HL-60/S4 (cell line): ENCODE data around the gene NSUN6.
"Not testable (repeated sequence)": the region's sequence is repeated elsewhere in the genome, so short reads cannot be mapped to it uniquely, and the experiment has no call there.

Experiments used
- in situ Hi-C: fragments of 300-500 bp; cut with MboI; formaldehyde crosslinking; loops from 2 replicates; pipeline ENCODE4 v1.14.3; 2022; ENCODE audit warnings: low sequenced_read_pairs

The NSUN6 gene

GRCh38 chr10:18659819-18660535, 8.6 kb upstream of the NSUN6 start:
- in situ Hi-C loops, result no loop called here

GRCh38 chr10:18659125-18659818, 7.9 kb upstream of the NSUN6 start, which contains the start of gene ARL5B:
ARL5B (plus strand) TSS chr10:18659431; CDS start chr10:18659638, 207 bp downstream.
- in situ Hi-C loops, result no loop called here

GRCh38 chr10:18658271-18659124, 7.1 kb upstream of the NSUN6 start:
- in situ Hi-C loops, result no loop called here

GRCh38 chr10:18656724-18657123, 5.3 kb upstream of the NSUN6 start:
- in situ Hi-C loops, result no loop called here

GRCh38 chr10:18653112-18653511, 1.7 kb upstream of the NSUN6 start:
- in situ Hi-C loops, result no loop called here

GRCh38 chr10:18650404-18650997, 886 bp downstream of the NSUN6 start:
- in situ Hi-C loops, result no loop called here

- in situ Hi-C loops, result no loop called here
Measured at GRCh38 chr10:18649364-18649959, 1.9 kb downstream of the NSUN6 start.

- in situ Hi-C loops, result no loop called here
Measured at GRCh38 chr10:18647945-18648344, 3.4 kb downstream of the NSUN6 start.

GRCh38 chr10:18647151-18647550, 4.2 kb downstream of the NSUN6 start:
- in situ Hi-C loops, result no loop called here

- in situ Hi-C loops, result not testable (repeated sequence)
Measured at GRCh38 chr10:18639719-18640118, 11.7 kb downstream of the NSUN6 start.

GRCh38 chr10:18637400-18637799, 14.0 kb downstream of the NSUN6 start:
- in situ Hi-C loops, result not testable (repeated sequence)

- in situ Hi-C loops, result no loop called here
Measured at GRCh38 chr10:18635995-18636394, 15.4 kb downstream of the NSUN6 start.

GRCh38 chr10:18632500-18632899, 18.9 kb downstream of the NSUN6 start:
- in situ Hi-C loops, result not testable (repeated sequence)

GRCh38 chr10:18627452-18628018, 23.9 kb downstream of the NSUN6 start:
- in situ Hi-C loops, result not testable (repeated sequence)

GRCh38 chr10:18625886-18626285, 25.5 kb downstream of the NSUN6 start:
- in situ Hi-C loops, result no loop called here

GRCh38 chr10:18623671-18624070, 27.7 kb downstream of the NSUN6 start:
- in situ Hi-C loops, result not testable (repeated sequence)

GRCh38 chr10:18620856-18621255, 30.5 kb downstream of the NSUN6 start:
- in situ Hi-C loops, result no loop called here

- in situ Hi-C loops, result no loop called here
Measured at GRCh38 chr10:18619016-18619415, 32.4 kb downstream of the NSUN6 start.

- in situ Hi-C loops, result no loop called here
Measured at GRCh38 chr10:18616337-18616736, 35.0 kb downstream of the NSUN6 start.

- in situ Hi-C loops, result no loop called here
Measured at GRCh38 chr10:18615618-18616017, 35.8 kb downstream of the NSUN6 start.
